B cell (primary cell): ENCODE measurements around the gene ZNF280A.

Experiments used
- CTCF ChIP-seq: fragments of 200-600 bp; IDR thresholded peaks from one replicate; pipeline ENCODE4 v1.8.0; 2022; ENCODE audit warnings: antibody characterized with exemption, mild to moderate bottlenecking
- EZH2 ChIP-seq: IDR thresholded peaks from 2 replicates; pipeline ENCODE4 v1.6.1; 2012; ENCODE audit warnings: borderline replicate concordance, low read depth, mild to moderate bottlenecking, moderate library complexity, low read length; ENCODE audit not compliant: insufficient read depth, poor library complexity, severe bottlenecking

GRCh38 chr22:22479116-22479515 is 41.0 kb downstream of the ZNF280A start:
- TF ChIP-seq CTCF (no peak), EZH2 (no peak)
